Measurements from ENCODE around the gene RPRD1B.

The RPRD1B gene

GRCh38 chr20:38090061-38090460 is 56.5 kb downstream of the RPRD1B start:
- TF ChIP-seq CTCF (IDR thresholded peaks at IDR 0.05; ENCODE audit: insufficient read depth, low read depth, low read length, missing control alignments): no peak
- no peak overlapping the region for H3K4me3 ChIP-seq (ENCODE audit: low read length)
- DNase-seq (ENCODE audit: low read depth): no peak

- no peak for TF ChIP-seq CTCF (IDR thresholded peaks at IDR 0.05; ENCODE audit: insufficient read depth, low read depth, low read length, missing control alignments)
- no peak overlapping the region for H3K4me3 ChIP-seq (ENCODE audit: low read length)
- DNase-seq (ENCODE audit: low read depth): no peak
These were observed 58.1 kb downstream of the RPRD1B start for GRCh38 chr20:38091441-38092216.

GRCh38 chr20:38092260-38092857 is 58.8 kb downstream of the RPRD1B start:
- TF ChIP-seq CTCF (IDR thresholded peaks at IDR 0.05; ENCODE audit: insufficient read depth, low read depth, low read length, missing control alignments): no peak
- DNase-seq (ENCODE audit: low read depth): no peak
- H3K4me3 ChIP-seq (ENCODE audit: low read length): no peak overlapping the region

GRCh38 chr20:38092915-38093314 is 59.4 kb downstream of the RPRD1B start:
- no peak for DNase-seq (ENCODE audit: low read depth)
- no peak overlapping the region for H3K4me3 ChIP-seq (ENCODE audit: low read length)

GRCh38 chr20:38093641-38094077 is 60.1 kb downstream of the RPRD1B start:
- H3K4me3 ChIP-seq (ENCODE audit: low read length): no peak overlapping the region
- no peak for TF ChIP-seq CTCF (IDR thresholded peaks at IDR 0.05; ENCODE audit: insufficient read depth, low read depth, low read length, missing control alignments)
- DNase-seq (ENCODE audit: low read depth): no peak

More at GRCh38 chr20:38092915-38093314, 59.4 kb downstream of the RPRD1B start:
- no peak for TF ChIP-seq CTCF (IDR thresholded peaks at IDR 0.05; ENCODE audit: insufficient read depth, low read depth, low read length, missing control alignments)

- no peak for TF ChIP-seq CTCF (IDR thresholded peaks at IDR 0.05; ENCODE audit: insufficient read depth, low read depth, low read length, missing control alignments)
- no peak overlapping the region for H3K4me3 ChIP-seq (ENCODE audit: low read length)
- DNase-seq (ENCODE audit: low read depth): peak; percentile 77
These were observed 60.9 kb downstream of the RPRD1B start for GRCh38 chr20:38094373-38094891.

All from epithelial cell of esophagus (primary cell).